Smooth muscle cell (in vitro differentiated cells): ENCODE measurements around the gene MYH2. TPM values are rescaled to one million over a fixed set of nuclear protein-coding genes. Genes with fewer than 3 reads are reported as not detected.

Experiments
- DNase-seq: peaks from one replicate; lab custom pipeline; 2025; ENCODE audit not compliant: unreplicated experiment; lab: John Stamatoyannopoulos, UW
- H2AFZ ChIP-seq: fragments of 200-600 bp; sonication (generic); 2 replicates; pipeline ENCODE4 v1.6.0; 2016; ENCODE audit warnings: antibody characterized with exemption, low read depth, mild to moderate bottlenecking
- H3F3A ChIP-seq: fragments of 200-600 bp; sonication (generic); 2 replicates; pipeline ENCODE4 v1.6.0; 2017; ENCODE audit warnings: antibody characterized with exemption, low read depth
- H3K27ac ChIP-seq: fragments of 200-600 bp; sonication (generic); 2 replicates; pipeline ENCODE4 v1.5.1; 2016; ENCODE audit warnings: low read depth, mild to moderate bottlenecking
- H3K27me3 ChIP-seq: fragments of 200-600 bp; sonication (generic); 2 replicates; pipeline ENCODE4 v1.6.1; 2016; ENCODE audit warnings: low read depth, mild to moderate bottlenecking
- H3K36me3 ChIP-seq: fragments of 200-600 bp; sonication (generic); 2 replicates; pipeline ENCODE4 v1.5.1; 2016; ENCODE audit warnings: low read depth
- H3K4me1 ChIP-seq: fragments of 200-600 bp; sonication (generic); 2 replicates; pipeline ENCODE4 v1.5.1; 2016; ENCODE audit warnings: low read depth
- H3K4me2 ChIP-seq: fragments of 200-600 bp; sonication (generic); 2 replicates; pipeline ENCODE4 v1.6.0; 2016; ENCODE audit warnings: mild to moderate bottlenecking
- H3K4me3 ChIP-seq: fragments of 200-600 bp; sonication (generic); 2 replicates; pipeline ENCODE4 v1.5.1; 2016; ENCODE audit warnings: mild to moderate bottlenecking
- H3K79me2 ChIP-seq: fragments of 200-600 bp; sonication (generic); 2 replicates; pipeline ENCODE4 v1.6.0; 2016; ENCODE audit warnings: low read depth, mild to moderate bottlenecking
- H3K9ac ChIP-seq: fragments of 200-600 bp; sonication (generic); 2 replicates; pipeline ENCODE4 v1.6.0; 2016; ENCODE audit warnings: low read depth
- H3K9me3 ChIP-seq: fragments of 200-600 bp; sonication (generic); replicated peaks from 2 replicates; pipeline ENCODE4 v1.5.1; 2016; ENCODE audit warnings: low read depth
- H4K20me1 ChIP-seq: fragments of 200-600 bp; sonication (generic); 2 replicates; pipeline ENCODE4 v1.6.0; 2016; ENCODE audit warnings: low read depth
- CTCF ChIP-seq: fragments of 200-600 bp; sonication (generic); IDR thresholded peaks from 2 replicates; pipeline ENCODE4 v1.5.1; 2017; ENCODE audit warnings: borderline replicate concordance, mild to moderate bottlenecking, antibody characterized with exemption; ENCODE audit not compliant: insufficient read depth, poor library complexity, severe bottlenecking
- WGBS: methylation state at CpG from one replicate; pipeline ENCODE4 v1.1.7; 2016; ENCODE audit warnings: low lambda C conversion rate; 5-methylcytosine and 5-hydroxymethylcytosine counted together
- polyA plus RNA-seq: library from polyadenylated mRNA; unstranded; fragments of >200 nt; fragmentation: Nextera tagmentation; extraction: Ambion mirVana; gene quantifications from 2 replicates; pipeline ENCODE4 v1.2.1, GENCODE V29; 2016
- total RNA-seq: library from RNA; depleted of rRNA; stranded (reverse); fragments of >200 nt; gene quantifications from 2 replicates; pipeline ENCODE4 v1.2.3, GENCODE V29; 2014

Gene MYH2
- total and polyA plus RNA-seq, 2 experiments from 2014 or later = not detected

GRCh38 chr17:10563991-10564660 lies 14.7 kb upstream of the MYH2 start:
- no peak overlapping the region for H3K9ac ChIP-seq
- H2AFZ ChIP-seq = no peak overlapping the region
- no peaks in the 10 kb centered on the region for H3F3A ChIP-seq
- H3K27ac ChIP-seq = no peak overlapping the region
- no peak overlapping the region for H3K4me3 ChIP-seq
- H3K9me3 ChIP-seq = no peaks in the 10 kb centered on the region
- TF ChIP-seq CTCF = no peak
- H4K20me1 ChIP-seq = no peaks in the 10 kb centered on the region
- WGBS = 88% methylated on average over 2 of the region's 2 CpGs
- H3K36me3 ChIP-seq = no peaks in the 10 kb centered on the region
- H3K79me2 ChIP-seq = no peaks in the 10 kb centered on the region
- peaks cover 3% of the 10 kb centered on the region for H3K27me3 ChIP-seq
- DNase-seq = no peak
- H3K4me1 ChIP-seq = no peaks in the 10 kb centered on the region
- H3K4me2 ChIP-seq = no peak overlapping the region

DNA sequence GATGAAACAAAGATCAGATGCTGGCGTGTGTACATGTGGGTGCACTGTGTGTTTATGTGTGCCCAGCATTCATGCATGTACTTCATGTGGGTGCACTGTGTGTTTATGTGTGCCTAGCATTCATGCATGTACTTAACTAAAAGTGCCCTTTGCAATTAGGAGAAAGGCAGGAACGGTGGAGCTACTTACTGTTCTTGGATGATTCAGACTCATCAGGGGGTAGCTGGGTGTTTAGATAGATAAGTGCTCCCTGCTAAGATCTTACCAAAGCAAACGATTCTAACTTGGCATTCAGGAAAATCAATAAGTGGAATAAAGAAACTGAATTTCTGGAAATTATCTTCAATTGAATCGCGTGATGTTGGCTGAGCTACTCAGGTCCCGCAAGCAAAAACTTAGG lies 8.6 kb upstream of the MYH2 start:
- H4K20me1 ChIP-seq = no peaks in the 10 kb centered on the region
- no peaks in the 10 kb centered on the region for H3K36me3 ChIP-seq
- H3K4me1 ChIP-seq = no peaks in the 10 kb centered on the region
- no peaks in the 10 kb centered on the region for H3K9me3 ChIP-seq
- no peak overlapping the region for H3K4me3 ChIP-seq
- H3K4me2 ChIP-seq = no peak overlapping the region
- H2AFZ ChIP-seq = no peak overlapping the region
- H3K79me2 ChIP-seq = no peaks in the 10 kb centered on the region
- no peak overlapping the region for H3K9ac ChIP-seq
- TF ChIP-seq CTCF = no peak
- DNase-seq = no peak
- H3F3A ChIP-seq = peaks cover 4% of the 10 kb centered on the region
- no peak overlapping the region for H3K27ac ChIP-seq
- WGBS = 88% methylated on average over 6 of the region's 6 CpGs
- H3K27me3 ChIP-seq = peaks cover 3% of the 10 kb centered on the region

DNA sequence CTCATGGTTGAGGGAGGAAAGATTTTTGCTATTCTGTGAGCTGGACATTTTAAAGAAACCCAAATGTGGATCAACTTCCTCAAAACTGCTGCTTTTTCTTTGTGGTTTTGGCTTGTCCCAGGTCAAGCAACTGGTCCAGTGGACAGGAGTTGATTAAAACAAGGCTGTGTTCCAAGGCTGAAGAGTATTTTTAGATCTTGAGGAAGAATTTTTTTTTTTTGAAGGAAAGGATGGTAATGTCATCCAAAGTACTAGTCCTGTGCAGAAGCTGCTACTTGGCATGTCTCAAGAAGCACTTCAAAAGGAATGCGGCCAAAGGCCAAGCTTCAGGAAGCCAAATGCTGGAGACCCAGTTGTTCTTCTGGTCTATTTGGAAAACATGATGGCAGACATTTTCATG lies 8.0 kb upstream of the MYH2 start:
- Histone ChIP-seq H3K27ac (no peak overlapping the region), H3K4me3 (no peak overlapping the region), H3K27me3 (peaks cover 3% of the 10 kb centered on the region), H3K4me2 (no peak overlapping the region), H3F3A (peaks cover 4% of the 10 kb centered on the region), H3K9ac (no peak overlapping the region), H3K36me3 (no peaks in the 10 kb centered on the region), H3K79me2 (no peaks in the 10 kb centered on the region), H3K4me1 (no peaks in the 10 kb centered on the region), H3K9me3 (no peaks in the 10 kb centered on the region), H2AFZ (no peak overlapping the region), H4K20me1 (no peaks in the 10 kb centered on the region)
- WGBS = 90% methylated on average over 1 of the region's 1 CpG
- no peak for TF ChIP-seq CTCF
- no peak for DNase-seq
